GM12892 (cell line): Measurements from ENCODE around the gene PCDH8.

Experiments
- DNase-seq: peaks from one replicate; pipeline ENCODE4 v3.0.0; 2011; ENCODE audit not compliant: insufficient read length
- FAIRE-seq: peaks from 2 replicates; lab custom pipeline; 2011; peaks lifted over from hg19 to GRCh38; lab: Jason Lieb, UNC
- POLR2A ChIP-seq: IDR thresholded peaks from 2 replicates; pipeline ENCODE4 v1.6.1; 2011; ENCODE audit warnings: low read depth, low read length, control low read depth
- POLR2AphosphoS5 ChIP-seq: IDR thresholded peaks from 2 replicates; pipeline ENCODE4 v1.6.1; 2011; ENCODE audit warnings: low read depth, low read length, control low read depth
- TAF1 ChIP-seq: IDR thresholded peaks from 2 replicates; pipeline ENCODE4 v1.6.1; 2011; ENCODE audit warnings: low read depth, mild to moderate bottlenecking, control low read depth, low read length, borderline replicate concordance

Gene PCDH8

DNA sequence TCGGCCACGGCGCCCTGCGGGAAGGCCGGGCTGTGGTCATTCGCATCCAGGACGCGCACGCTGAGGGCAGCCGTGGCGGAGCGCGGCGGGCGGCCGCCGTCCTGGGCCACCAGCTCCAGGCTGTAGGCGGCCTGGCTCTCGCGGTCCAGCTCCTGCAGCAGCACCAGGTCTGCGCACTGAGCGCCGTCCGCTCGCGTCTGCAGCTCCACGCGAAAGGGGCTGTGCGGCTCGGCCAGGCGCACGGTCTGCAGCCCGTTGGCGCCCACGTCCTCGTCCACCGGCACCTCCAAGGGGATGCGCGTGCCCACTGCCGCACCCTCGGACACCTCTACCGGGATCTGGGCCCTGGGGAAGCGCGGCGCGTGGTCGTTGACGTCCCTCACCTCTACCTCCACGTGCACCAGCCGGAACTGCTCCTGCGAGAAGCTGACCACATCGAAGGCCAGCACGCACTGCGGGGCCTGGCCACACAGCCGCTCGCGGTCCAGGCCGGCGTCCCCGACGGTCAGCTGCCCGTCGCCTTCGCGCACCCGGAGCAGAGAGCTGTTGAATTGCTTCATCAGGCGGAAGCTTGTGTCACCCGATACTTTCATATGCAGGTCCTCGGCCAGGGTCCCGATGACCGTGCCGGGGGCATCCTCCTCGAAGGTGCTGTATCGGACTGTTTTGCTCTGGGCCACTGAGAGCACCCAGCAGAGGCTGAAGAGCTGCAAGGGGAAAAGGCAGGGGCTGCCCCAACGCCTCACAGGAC lies 583 bp downstream of the PCDH8 start:
- DNase-seq (no peak), FAIRE-seq (no peak)
- no peak for TF ChIP-seq POLR2A
- no peak for TF ChIP-seq TAF1
- no peak for TF ChIP-seq POLR2AphosphoS5

DNA sequence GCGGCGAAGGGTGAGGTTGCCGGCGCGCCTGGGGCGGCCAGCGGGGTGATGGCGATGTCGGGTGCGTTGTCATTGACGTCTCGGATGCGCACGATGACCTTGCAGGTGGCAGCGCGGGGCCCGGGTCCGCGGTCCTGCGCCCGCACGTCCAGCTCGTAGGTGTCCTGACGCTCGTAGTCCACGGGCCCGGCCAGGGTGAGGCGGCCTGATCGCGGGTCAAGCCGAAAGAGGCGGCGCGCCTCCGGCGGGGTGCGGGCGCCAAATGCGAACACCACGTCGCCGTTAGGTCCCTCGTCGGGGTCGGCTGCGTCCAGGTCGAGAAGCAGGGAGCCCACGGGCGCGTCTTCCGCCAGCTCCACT lies 1.1 kb downstream of the PCDH8 start:
- no peak for TF ChIP-seq TAF1
- TF ChIP-seq POLR2A = no peak
- DNase-seq (no peak), FAIRE-seq (no peak)

DNA sequence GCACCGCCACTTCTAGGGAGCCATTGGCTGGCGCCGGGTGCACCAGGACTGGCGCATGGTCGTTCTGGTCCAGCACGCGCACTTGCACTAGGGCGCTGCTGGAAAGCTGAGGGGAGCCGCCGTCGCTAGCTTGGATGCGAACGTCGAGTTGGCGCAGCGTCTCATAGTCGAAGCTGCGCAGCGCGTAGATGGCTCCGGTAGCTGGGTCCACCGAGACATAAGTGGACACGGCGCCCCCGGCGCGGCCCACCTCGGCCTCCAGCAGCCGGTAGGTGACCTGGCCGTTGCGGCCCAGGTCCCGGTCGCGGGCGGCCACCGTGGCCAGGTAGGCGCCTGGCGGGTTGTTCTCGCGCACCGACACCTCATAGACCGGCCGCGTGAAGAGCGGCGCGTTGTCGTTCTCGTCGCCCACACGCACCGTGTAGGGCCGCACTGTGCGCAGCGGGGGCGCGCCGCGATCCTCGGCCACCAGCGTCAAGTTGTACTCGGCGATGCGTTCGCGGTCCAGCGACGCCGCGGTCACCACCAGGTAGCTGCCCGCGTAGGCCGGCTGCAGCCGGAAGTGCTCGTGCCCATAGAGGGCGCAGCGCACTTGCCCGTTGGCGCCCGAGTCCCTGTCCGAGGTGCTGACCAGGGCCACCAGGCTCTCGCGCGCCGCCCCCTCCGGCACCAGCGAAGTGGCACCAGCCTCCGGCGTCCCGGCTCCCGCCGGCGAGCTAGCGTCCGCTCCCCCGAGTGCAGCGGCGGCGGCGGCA lies 1.7 kb downstream of the PCDH8 start:
- DNase-seq (no peak), FAIRE-seq (no peak)
- no peak for TF ChIP-seq POLR2AphosphoS5
- no peak for TF ChIP-seq TAF1
- TF ChIP-seq POLR2A = no peak

DNA sequence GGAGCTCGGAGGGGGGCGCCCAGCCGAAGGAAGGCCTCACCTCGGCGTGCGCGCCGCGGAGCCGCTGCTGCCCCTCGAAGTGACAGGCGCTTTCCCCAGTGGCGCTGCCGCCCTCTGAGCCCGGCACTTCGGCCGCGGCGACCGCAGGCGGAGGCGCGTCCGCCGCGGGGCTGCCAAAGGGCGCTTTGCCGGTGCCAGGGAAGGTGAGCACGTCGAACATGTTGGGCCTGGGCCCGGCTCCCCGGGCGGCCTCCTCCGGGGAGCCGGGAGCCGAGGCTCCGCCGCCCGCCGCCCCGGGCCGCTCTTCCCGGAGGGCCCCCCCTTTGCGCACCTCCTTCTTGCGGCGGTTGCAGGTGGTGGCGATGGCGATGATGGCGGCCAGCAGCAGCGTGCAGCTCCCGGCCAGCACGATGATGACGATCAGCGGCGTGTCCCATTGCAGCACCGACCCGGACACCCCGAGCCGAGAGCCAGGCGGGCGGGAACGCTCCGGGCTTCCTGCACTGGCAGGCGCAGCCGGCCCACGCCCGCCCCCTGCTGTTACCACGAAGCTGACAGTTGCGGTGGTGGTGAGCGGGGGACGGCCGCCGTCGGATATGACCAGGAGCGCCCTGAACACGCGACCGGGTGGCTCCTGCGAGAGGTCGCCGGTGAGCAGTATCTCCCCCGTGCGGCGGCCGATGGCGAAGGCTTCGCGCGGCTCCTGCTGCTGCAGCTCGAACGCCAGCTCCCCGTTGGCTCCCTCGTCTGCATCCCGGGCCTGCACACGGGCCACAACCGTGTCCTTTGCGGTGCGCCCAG lies 2.5 kb downstream of the PCDH8 start:
- TF ChIP-seq TAF1 (no peak), POLR2A (no peak), POLR2AphosphoS5 (no peak)
- DNase-seq (no peak), FAIRE-seq (no peak)

DNA sequence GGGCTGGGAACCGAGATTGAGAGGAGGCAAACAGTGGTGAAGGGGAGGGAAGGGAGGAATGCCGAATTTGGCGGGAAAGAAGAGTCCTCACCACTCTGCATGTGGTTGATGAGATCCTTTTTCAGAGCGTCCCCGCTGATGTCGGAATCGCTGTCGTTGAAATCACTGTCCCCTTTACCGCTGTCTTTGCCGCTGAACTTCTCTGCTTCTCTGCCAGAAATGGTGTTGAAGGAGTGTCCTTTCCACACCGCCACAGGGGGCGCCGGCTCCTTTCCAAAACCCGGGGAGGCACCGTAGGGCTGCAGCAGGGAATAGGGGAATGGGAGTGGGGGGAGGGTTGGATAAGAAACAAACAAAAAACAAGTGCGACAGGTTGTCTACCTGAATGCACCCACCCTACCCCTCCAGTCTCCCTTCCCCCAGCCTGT lies 3.1 kb downstream of the PCDH8 start:
- DNase-seq (no peak), FAIRE-seq (no peak)
- TF ChIP-seq POLR2A (no peak), TAF1 (no peak), POLR2AphosphoS5 (no peak)

DNA sequence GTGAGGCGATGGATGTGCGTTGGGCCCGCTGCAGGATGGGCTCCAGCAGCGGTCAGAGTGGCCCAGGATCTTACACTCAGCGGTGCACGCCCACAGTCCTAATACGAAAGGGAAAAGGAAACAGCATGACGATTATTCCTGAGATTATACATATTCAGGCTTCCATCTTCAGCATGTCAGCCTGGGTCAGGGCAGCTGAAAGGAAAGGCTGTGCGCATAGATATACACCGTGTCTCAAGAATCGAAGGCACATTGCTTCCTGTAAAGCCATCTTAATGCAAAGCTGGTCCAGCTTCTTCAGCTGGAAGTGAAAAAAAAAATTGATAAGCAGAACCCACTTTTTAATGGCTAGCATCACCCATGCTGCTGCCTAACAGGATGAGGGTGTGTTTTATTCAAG lies 3.6 kb downstream of the PCDH8 start:
- no peak for TF ChIP-seq POLR2AphosphoS5
- no peak for TF ChIP-seq TAF1
- no peak for TF ChIP-seq POLR2A
- no peak for DNase-seq
- FAIRE-seq = no peak

DNA sequence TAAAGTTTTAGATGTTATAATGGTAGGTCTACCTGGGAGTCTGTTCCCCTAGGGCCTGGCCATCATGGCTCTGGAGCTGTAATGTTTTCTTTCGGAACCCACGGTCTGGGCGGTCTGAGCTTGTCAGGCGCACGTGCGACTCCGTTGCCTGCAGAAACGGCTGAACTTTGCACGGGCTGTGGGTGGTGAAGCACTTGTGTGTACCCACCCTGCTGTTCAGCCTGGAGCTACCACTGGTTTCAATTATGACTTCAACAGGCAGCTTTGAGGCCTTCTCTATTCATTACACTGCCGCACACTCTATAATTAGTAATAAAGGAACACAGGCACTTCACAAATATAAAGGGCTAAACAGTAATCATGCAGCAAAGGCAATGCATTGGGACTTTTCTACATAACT lies 6.0 kb downstream of the PCDH8 start:
- FAIRE-seq (no peak), DNase-seq (no peak)
- TF ChIP-seq POLR2AphosphoS5 (no peak), POLR2A (no peak), TAF1 (no peak)

DNA sequence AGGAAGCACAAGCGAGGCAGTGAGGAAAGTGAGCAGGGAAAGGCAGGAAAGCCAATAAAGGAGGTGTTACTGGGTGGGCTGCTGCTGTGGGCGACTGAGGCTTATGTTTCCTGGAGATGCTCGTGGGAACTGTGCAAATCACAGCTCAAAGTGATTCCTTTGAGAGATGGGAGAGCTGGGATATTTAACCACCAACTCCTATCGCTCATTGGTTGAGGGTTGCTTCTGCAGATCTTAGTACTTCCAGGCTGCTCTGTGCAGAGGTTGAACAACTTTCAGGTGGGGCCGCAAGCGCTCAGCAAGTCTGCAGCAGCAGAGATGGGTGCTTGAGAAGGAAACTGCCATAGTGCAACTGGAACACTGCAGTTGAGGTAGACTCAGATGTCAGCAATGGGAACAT lies 8.4 kb downstream of the PCDH8 start:
- DNase-seq (no peak), FAIRE-seq (no peak)
- TF ChIP-seq POLR2A (no peak), TAF1 (no peak), POLR2AphosphoS5 (no peak)

DNA sequence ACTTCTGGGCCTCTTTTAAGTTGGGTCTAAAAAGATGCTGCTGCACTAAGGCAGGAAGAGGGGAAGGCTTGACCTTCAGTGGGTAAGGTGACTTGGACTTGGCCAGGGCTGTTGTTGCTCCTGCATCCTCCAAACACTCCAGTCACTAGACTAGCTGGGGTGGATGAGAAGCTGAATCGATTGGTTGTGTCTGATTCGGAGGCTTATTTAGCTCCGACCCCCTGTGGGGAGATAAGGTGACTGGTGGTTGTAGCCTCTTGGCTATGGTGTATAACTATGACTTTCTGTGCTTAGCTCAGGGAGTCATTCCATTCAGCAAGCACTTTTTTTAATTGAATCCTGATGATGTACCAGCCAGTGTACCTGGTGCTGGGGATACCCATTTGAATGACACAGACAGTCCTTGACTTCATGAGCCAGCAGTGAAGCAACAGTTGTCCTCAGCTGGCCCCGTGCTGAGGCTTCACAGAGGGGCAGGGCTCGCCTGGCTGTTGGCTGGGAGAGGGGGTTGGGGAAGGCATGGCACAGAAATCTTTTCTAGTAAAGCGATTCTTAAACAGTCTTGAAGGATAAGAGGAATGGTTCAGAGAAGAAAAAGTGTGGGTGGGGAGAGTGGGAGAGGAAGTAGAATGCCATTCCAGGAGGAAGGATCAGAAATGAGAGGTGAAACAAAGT lies 9.9 kb downstream of the PCDH8 start:
- TF ChIP-seq POLR2AphosphoS5 (no peak), POLR2A (no peak), TAF1 (no peak)
- DNase-seq (no peak), FAIRE-seq (no peak)

DNA sequence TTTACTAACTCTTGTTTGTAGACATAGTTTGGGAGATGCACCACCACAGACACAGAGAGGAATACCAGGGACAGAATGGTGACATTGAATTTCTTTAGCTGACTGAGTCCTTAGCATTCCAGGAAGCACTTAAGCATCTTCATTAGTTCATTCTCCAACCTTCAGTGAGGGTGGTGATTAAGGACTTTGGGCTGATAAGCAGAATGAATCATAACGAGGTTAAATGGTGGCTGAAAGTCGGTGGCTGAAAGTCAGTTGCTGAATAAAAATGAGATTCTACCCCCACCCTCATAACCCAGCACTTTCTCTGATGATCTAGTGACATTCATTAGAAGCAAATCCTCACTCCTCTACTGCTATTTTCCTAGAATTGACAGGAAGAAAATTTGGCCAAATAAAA lies 10.6 kb downstream of the PCDH8 start:
- no peak for FAIRE-seq
- DNase-seq = no peak
- TF ChIP-seq POLR2AphosphoS5 = no peak
- TF ChIP-seq POLR2A = no peak
- TF ChIP-seq TAF1 = no peak

DNA sequence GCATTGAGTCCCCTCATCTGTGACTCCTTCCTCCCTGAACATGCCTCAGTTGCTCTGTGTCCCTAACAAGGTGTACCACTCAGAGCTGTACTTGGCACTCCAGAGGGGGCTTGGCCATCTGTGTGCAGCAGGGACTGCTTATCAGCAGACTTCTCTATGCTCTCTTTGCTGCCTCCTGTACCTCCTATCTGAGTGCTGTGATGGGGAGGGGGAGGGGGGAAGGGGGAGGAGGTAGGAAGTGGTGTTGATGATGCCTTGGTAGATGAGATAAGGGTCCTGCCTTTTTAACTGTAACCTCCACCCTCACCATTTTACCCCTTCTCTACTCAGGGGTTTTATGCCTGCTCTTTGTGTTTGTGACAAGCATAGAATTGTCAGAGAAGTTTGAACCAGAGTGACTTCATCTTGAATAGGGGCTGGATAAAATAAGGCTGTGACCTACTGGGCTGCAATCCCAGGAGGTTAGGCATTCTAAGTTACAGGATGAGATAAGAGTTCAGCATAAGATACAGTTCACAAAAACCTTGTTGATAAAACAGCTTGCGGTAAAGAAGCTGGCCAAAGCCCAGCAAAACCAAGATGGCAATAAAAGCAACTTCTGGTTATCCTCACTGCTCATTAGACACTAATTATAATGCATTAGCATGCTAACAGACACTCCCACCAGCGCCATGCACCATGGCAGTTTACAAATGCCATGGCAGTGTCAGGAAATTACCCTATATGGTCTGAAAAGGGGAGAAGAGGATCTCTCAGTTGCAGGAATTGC lies 13.2 kb downstream of the PCDH8 start:
- DNase-seq = no peak
- no peak for TF ChIP-seq POLR2AphosphoS5
- no peak for TF ChIP-seq TAF1
- TF ChIP-seq POLR2A = no peak
- no peak for FAIRE-seq
